GM23338 (cell line): ENCODE measurements around the gene ADTRP.
"Not testable (repeated sequence)": the region's sequence is repeated elsewhere in the genome, so short reads cannot be mapped to it uniquely, and the experiment has no call there.

ENCODE experiments used
- CTCF ChIP-seq, 2 experiments: fragments of 200-600 bp in 1 of 2; sonication (generic) in 1 of 2; conservative IDR thresholded peaks; 2 replicates each; pipeline versions ENCODE4 v1.5.1 to v1.6.1; 2016 to 2017; ENCODE audit warnings: antibody characterized with exemption in 2 of 2, low read depth in 2 of 2, mild to moderate bottlenecking in 2 of 2, moderate library complexity in 1 of 2
- EZH2 ChIP-seq: fragments of 200-600 bp; sonication (generic); IDR thresholded peaks from one replicate; pipeline ENCODE4 v1.8.0; 2017; ENCODE audit warnings: antibody characterized with exemption, mild to moderate bottlenecking, low read depth; ENCODE audit not compliant: unreplicated experiment
- JUNB ChIP-seq: IDR thresholded peaks from one replicate; pipeline ENCODE4 v1.6.1; 2016; ENCODE audit warnings: antibody characterized with exemption; ENCODE audit not compliant: unreplicated experiment
- POLR2AphosphoS5 ChIP-seq: IDR thresholded peaks from 2 replicates; pipeline ENCODE4 v1.6.1; 2016; ENCODE audit warnings: antibody characterized with exemption, low read depth
- STAT1 ChIP-seq: IDR thresholded peaks from one replicate; pipeline ENCODE4 v1.6.1; 2016; ENCODE audit warnings: antibody characterized with exemption; ENCODE audit not compliant: unreplicated experiment
- ZNF331 ChIP-seq: fragments of 250-450 bp; sonication (Bioruptor Pico); IDR thresholded peaks from 2 replicates; pipeline ENCODE4 v1.5.0; 2020; ENCODE audit warnings: low read depth, mild to moderate bottlenecking, moderate library complexity
- TF ChIP-seq, protein P1 (sequence below): IDR thresholded peaks from one replicate; pipeline ENCODE4 v1.6.1; 2018; ENCODE audit warnings: antibody characterized with exemption; ENCODE audit not compliant: unreplicated experiment

- TF ChIP-seq, protein P1, sequence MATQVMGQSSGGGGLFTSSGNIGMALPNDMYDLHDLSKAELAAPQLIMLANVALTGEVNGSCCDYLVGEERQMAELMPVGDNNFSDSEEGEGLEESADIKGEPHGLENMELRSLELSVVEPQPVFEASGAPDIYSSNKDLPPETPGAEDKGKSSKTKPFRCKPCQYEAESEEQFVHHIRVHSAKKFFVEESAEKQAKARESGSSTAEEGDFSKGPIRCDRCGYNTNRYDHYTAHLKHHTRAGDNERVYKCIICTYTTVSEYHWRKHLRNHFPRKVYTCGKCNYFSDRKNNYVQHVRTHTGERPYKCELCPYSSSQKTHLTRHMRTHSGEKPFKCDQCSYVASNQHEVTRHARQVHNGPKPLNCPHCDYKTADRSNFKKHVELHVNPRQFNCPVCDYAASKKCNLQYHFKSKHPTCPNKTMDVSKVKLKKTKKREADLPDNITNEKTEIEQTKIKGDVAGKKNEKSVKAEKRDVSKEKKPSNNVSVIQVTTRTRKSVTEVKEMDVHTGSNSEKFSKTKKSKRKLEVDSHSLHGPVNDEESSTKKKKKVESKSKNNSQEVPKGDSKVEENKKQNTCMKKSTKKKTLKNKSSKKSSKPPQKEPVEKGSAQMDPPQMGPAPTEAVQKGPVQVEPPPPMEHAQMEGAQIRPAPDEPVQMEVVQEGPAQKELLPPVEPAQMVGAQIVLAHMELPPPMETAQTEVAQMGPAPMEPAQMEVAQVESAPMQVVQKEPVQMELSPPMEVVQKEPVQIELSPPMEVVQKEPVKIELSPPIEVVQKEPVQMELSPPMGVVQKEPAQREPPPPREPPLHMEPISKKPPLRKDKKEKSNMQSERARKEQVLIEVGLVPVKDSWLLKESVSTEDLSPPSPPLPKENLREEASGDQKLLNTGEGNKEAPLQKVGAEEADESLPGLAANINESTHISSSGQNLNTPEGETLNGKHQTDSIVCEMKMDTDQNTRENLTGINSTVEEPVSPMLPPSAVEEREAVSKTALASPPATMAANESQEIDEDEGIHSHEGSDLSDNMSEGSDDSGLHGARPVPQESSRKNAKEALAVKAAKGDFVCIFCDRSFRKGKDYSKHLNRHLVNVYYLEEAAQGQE = not testable (repeated sequence)
- TF ChIP-seq POLR2AphosphoS5; CTCF (conservative IDR thresholded peaks at IDR 0.05; ENCODE audit: low read depth in 2 of 2); ZNF331; JUNB; EZH2; STAT1: not testable (repeated sequence)
These were observed 21.9 kb upstream of the ADTRP start for GRCh38 chr6:11800531-11800930.
